CD4-positive, alpha-beta memory T cell (primary cell): ENCODE measurements around the gene C15orf39. TPM values are rescaled to one million over a fixed set of nuclear protein-coding genes. Genes with fewer than 3 reads are reported as not detected.
A peak's percentile ranks its signal among the peaks of the same experiment; 100 is the strongest.

Experiments used
- CTCF ChIA-PET: fragments of 350-600 bp; sonication (Branson Sonifier 250); formaldehyde crosslinking; loops from one replicate; lab custom pipeline; 2021; ENCODE audit warnings: inconsistent platforms; ENCODE audit not compliant: partially characterized antibody; lab: Charles Lee
- POLR2A ChIA-PET: fragments of 350-600 bp; sonication (Branson Sonifier 250); formaldehyde crosslinking; loops from one replicate; lab custom pipeline; 2021; ENCODE audit not compliant: partially characterized antibody; lab: Charles Lee
- DNase-seq, 5 donors: peaks; one replicate each; pipeline versions ENCODE4 v3.0.0 to v3.0.0-alpha.2; 2020 to 2022; ENCODE audit warnings: mixed read lengths in 1 of 5
- H3K27ac ChIP-seq: one replicate; pipeline ENCODE4 v1.7.0; 2013; ENCODE audit warnings: low read depth, low read length
- H3K27me3 ChIP-seq: 2 replicates; pipeline ENCODE4 v1.7.0; 2013; ENCODE audit warnings: mild to moderate bottlenecking, low read length, moderate library complexity; ENCODE audit not compliant: insufficient read depth
- H3K36me3 ChIP-seq: 2 replicates; pipeline ENCODE4 v1.7.0; 2013; ENCODE audit warnings: mild to moderate bottlenecking, low read length, moderate library complexity; ENCODE audit not compliant: insufficient read depth
- H3K4me1 ChIP-seq: 2 replicates; pipeline ENCODE4 v1.7.0; 2013; ENCODE audit warnings: mild to moderate bottlenecking, low read length, moderate library complexity; ENCODE audit not compliant: insufficient read depth
- H3K4me3 ChIP-seq, 2 donors: one replicate each; pipeline ENCODE4 v1.7.0; 2013; ENCODE audit warnings: low read length in 2 of 2, mild to moderate bottlenecking in 1 of 2
- H3K9me3 ChIP-seq, 2 donors: one replicate each; pipeline ENCODE4 v1.7.0; 2013; ENCODE audit warnings: low read length in 2 of 2, control low read depth in 1 of 2; ENCODE audit not compliant: control insufficient read depth in 1 of 2
- H3K27ac Mint-ChIP-seq, 7 donors: one replicate each; pipeline ENCODE4 v1.8.0; 2020 to 2021; ENCODE audit warnings: mixed read lengths in 7 of 7, mild to moderate bottlenecking in 6 of 7, inconsistent platforms in 3 of 7, moderate library complexity in 3 of 7
- H3K27me3 Mint-ChIP-seq, 2 donors: one replicate each; pipeline ENCODE4 v1.8.0; 2020 to 2021; ENCODE audit warnings: mixed read lengths in 2 of 2
- H3K36me3 Mint-ChIP-seq, 2 donors: one replicate each; pipeline ENCODE4 v1.8.0; 2020 to 2021; ENCODE audit warnings: mixed read lengths in 2 of 2, inconsistent platforms in 1 of 2, mild to moderate bottlenecking in 1 of 2
- H3K4me1 Mint-ChIP-seq, 4 donors: one replicate each; pipeline ENCODE4 v1.8.0; 2020 to 2021; ENCODE audit warnings: mixed read lengths in 4 of 4, mild to moderate bottlenecking in 1 of 4
- H3K4me3 Mint-ChIP-seq, 8 donors: one replicate each; pipeline ENCODE4 v1.8.0; 2020 to 2021; ENCODE audit warnings: mixed read lengths in 8 of 8, mild to moderate bottlenecking in 7 of 8, moderate library complexity in 6 of 8, inconsistent platforms in 3 of 8
- H3K9me3 Mint-ChIP-seq, 8 donors: one replicate each; pipeline ENCODE4 v1.8.0; 2020 to 2021; ENCODE audit warnings: mixed read lengths in 8 of 8, mild to moderate bottlenecking in 5 of 8, inconsistent platforms in 3 of 8, moderate library complexity in 1 of 8
- intact Hi-C: fragments of 100-400 bp; cut with micrococcal nuclease; formaldehyde crosslinking; loops from one replicate; pipeline ENCODE4 v1.15.1; 2023
- polyA plus RNA-seq, 2 donors: library from polyadenylated mRNA; unstranded; fragments of 300-500 nt; fragmentation: Illumina TruSeq; gene quantifications; one replicate each; pipeline ENCODE4 v1.2.3, GENCODE V29; 2021
- total RNA-seq, 2 experiments: library from RNA; stranded (reverse); gene quantifications; one replicate each; pipeline ENCODE4 v1.2.3, GENCODE V29; 2021

The C15orf39 gene
- total and polyA plus RNA-seq, 4 experiments from 2014 or later, result 0.36 to 27.0 (median 15.2) TPM

GRCh38 chr15:75233504-75234190, 32.0 kb downstream of the C15orf39 start:
- Mint-ChIP-seq H3K9me3 (no peaks in the 10 kb centered on the region), H3K4me3 (no peak overlapping the region), H3K36me3 (no peaks in the 10 kb centered on the region), H3K27me3 (peaks cover 5 to 22% of the 10 kb centered on the region in 2 donors), H3K27ac (no peak overlapping the region), H3K4me1 (no peaks in the 10 kb centered on the region)
- CTCF ChIA-PET, result no interaction called here
- H3K4me1 ChIP-seq, result no peaks in the 10 kb centered on the region
- POLR2A ChIA-PET, result no interaction called here
- no peak overlapping the region for H3K27ac ChIP-seq
- no peaks in the 10 kb centered on the region for H3K9me3 ChIP-seq
- no peaks in the 10 kb centered on the region for H3K36me3 ChIP-seq
- no peaks in the 10 kb centered on the region for H3K27me3 ChIP-seq
- DNase-seq, result no peak
- intact Hi-C loops, result no loop called here
- no peak overlapping the region for H3K4me3 ChIP-seq

- Mint-ChIP-seq H3K36me3 (no peaks in the 10 kb centered on the region), H3K27me3 (peaks cover 5 to 21% of the 10 kb centered on the region in 2 donors), H3K27ac (no peak overlapping the region), H3K4me3 (no peak overlapping the region), H3K9me3 (no peaks in the 10 kb centered on the region), H3K4me1 (no peaks in the 10 kb centered on the region)
- Histone ChIP-seq H3K27me3 (no peaks in the 10 kb centered on the region), H3K9me3 (no peaks in the 10 kb centered on the region), H3K4me3 (no peak overlapping the region), H3K36me3 (no peaks in the 10 kb centered on the region), H3K27ac (no peak overlapping the region), H3K4me1 (no peaks in the 10 kb centered on the region)
- ChIA-PET POLR2A (no interaction called here), CTCF (no interaction called here)
- DNase-seq, result no peak
- intact Hi-C loops, result no loop called here
Observed at GRCh38 chr15:75234191-75234810, 32.6 kb downstream of the C15orf39 start.

- H3K9me3 ChIP-seq, result no peaks in the 10 kb centered on the region
- H3K4me1 ChIP-seq, result no peaks in the 10 kb centered on the region
- H3K4me3 ChIP-seq, result no peak overlapping the region
- H3K4me3 Mint-ChIP-seq, result peak overlapping the region in 1 of 8 donors; percentile 33
- POLR2A ChIA-PET, result no interaction called here
- H3K27ac ChIP-seq, result no peak overlapping the region
- no peaks in the 10 kb centered on the region for H3K27me3 ChIP-seq
- H3K36me3 ChIP-seq, result no peaks in the 10 kb centered on the region
- H3K4me1 Mint-ChIP-seq, result no peaks in the 10 kb centered on the region
- no peak overlapping the region for H3K27ac Mint-ChIP-seq
- no peak for DNase-seq
- CTCF ChIA-PET, result no interaction called here
- no peaks in the 10 kb centered on the region for H3K36me3 Mint-ChIP-seq
- peaks cover 5 to 23% of the 10 kb centered on the region in 2 donors for H3K27me3 Mint-ChIP-seq
- H3K9me3 Mint-ChIP-seq, result no peaks in the 10 kb centered on the region
- intact Hi-C loops, result no loop called here
Observed at GRCh38 chr15:75235051-75235673, 33.5 kb downstream of the C15orf39 start.

- Mint-ChIP-seq H3K27ac (peak overlapping the region in 1 of 7 donors; percentile 25), H3K27me3 (peaks cover 6 to 20% of the 10 kb centered on the region in 2 donors), H3K9me3 (no peaks in the 10 kb centered on the region), H3K4me1 (no peaks in the 10 kb centered on the region), H3K4me3 (no peak overlapping the region), H3K36me3 (no peaks in the 10 kb centered on the region)
- Histone ChIP-seq H3K9me3 (no peaks in the 10 kb centered on the region), H3K4me1 (no peaks in the 10 kb centered on the region), H3K36me3 (no peaks in the 10 kb centered on the region), H3K4me3 (no peak overlapping the region), H3K27me3 (no peaks in the 10 kb centered on the region), H3K27ac (no peak overlapping the region)
- no peak for DNase-seq
- ChIA-PET POLR2A (no interaction called here), CTCF (no interaction called here)
- intact Hi-C loops, result no loop called here
Observed at GRCh38 chr15:75235760-75236729, 34.4 kb downstream of the C15orf39 start.

- Histone ChIP-seq H3K27me3 (no peaks in the 10 kb centered on the region), H3K4me1 (no peaks in the 10 kb centered on the region), H3K9me3 (no peaks in the 10 kb centered on the region), H3K4me3 (no peak overlapping the region), H3K27ac (no peak overlapping the region), H3K36me3 (no peaks in the 10 kb centered on the region)
- intact Hi-C loops, result no loop called here
- POLR2A ChIA-PET, result no interaction called here
- Mint-ChIP-seq H3K4me3 (no peak overlapping the region), H3K27ac (no peak overlapping the region), H3K27me3 (peaks cover 1 to 14% of the 10 kb centered on the region in 2 donors), H3K9me3 (no peaks in the 10 kb centered on the region), H3K4me1 (no peaks in the 10 kb centered on the region), H3K36me3 (no peaks in the 10 kb centered on the region)
- CTCF ChIA-PET, result no interaction called here
- DNase-seq, result no peak
Observed at GRCh38 chr15:75237316-75237982, 35.8 kb downstream of the C15orf39 start.

- Histone ChIP-seq H3K4me3 (no peak overlapping the region), H3K27me3 (no peaks in the 10 kb centered on the region), H3K4me1 (no peaks in the 10 kb centered on the region), H3K9me3 (no peaks in the 10 kb centered on the region), H3K27ac (no peak overlapping the region), H3K36me3 (no peaks in the 10 kb centered on the region)
- Mint-ChIP-seq H3K27me3 (peaks cover 1 to 10% of the 10 kb centered on the region in 2 donors), H3K27ac (no peak overlapping the region), H3K36me3 (no peaks in the 10 kb centered on the region), H3K4me3 (no peak overlapping the region), H3K4me1 (no peaks in the 10 kb centered on the region), H3K9me3 (no peaks in the 10 kb centered on the region)
- intact Hi-C loops, result no loop called here
- POLR2A ChIA-PET, result no interaction called here
- CTCF ChIA-PET, result no interaction called here
- no peak for DNase-seq
Observed at GRCh38 chr15:75238150-75238549, 36.5 kb downstream of the C15orf39 start.
